ENCODE results near the gene RBSN.

GRCh38 chr3:15121936-15122335, 23.0 kb upstream of the RBSN start:
- TF ChIP-seq POLR2A (IDR thresholded peaks at IDR 0.05) (no peak), CTCF (IDR thresholded peaks at IDR 0.05) (no peak)

Data from ovary (tissue), 3 donors.